Measurements from ENCODE around the gene NSMCE4A. TPM values are rescaled to one million over a fixed set of nuclear protein-coding genes. Genes with fewer than 3 reads are reported as not detected.

The NSMCE4A gene
- total and polyA plus RNA-seq, 2 of the 8 experiments (the other 6 are each of a cell fraction or from before 2014, with no cell fraction given), result 48.6 to 66.0 TPM

GRCh38 chr10:122021379-122021778 lies 46.4 kb upstream of the NSMCE4A start:
- POLR2A ChIA-PET (ENCODE audit: partially characterized antibody), result interaction anchor here (0.5 to 0.9 kb wide), 2 partner anchors 9 to 15 kb away, joined by 3 read pairs; no protein-coding TSS in a partner anchor

More at GRCh38 chr10:122021379-122021778, 46.4 kb upstream of the NSMCE4A start:
- Histone ChIP-seq H3K4me1 (replicated peaks in 1 of 4; ENCODE audit: control insufficient read depth in 3 of 4, insufficient read depth in 4 of 4, low read length in 3 of 4) (peaks cover 0 to 8% (median 5%) of the 10 kb centered on the region in 4 experiments; a peak in 6 of 7 replicates), H3K14ac (ENCODE audit: insufficient read length) (no peak overlapping the region), H3K79me2 (ENCODE audit: control insufficient read depth in 1 of 2, insufficient read depth in 2 of 2, low read length in 2 of 2) (no peaks in the 10 kb centered on the region), H4K5ac (ENCODE audit: insufficient read length, low read depth, low read length) (no peak overlapping the region), H4K8ac (ENCODE audit: extremely low read depth, insufficient read depth, low read length) (no peak overlapping the region), H2BK120ac (replicated peaks; ENCODE audit: low read depth, low read length) (no peak overlapping the region), H3K27me3 (replicated peaks in 1 of 4; ENCODE audit: control insufficient read depth in 3 of 4, extremely low read depth in 1 of 4, insufficient read depth in 3 of 4, low read length in 3 of 4) (no peaks in the 10 kb centered on the region), H4K91ac (replicated peaks; ENCODE audit: insufficient read length, low read length) (no peak overlapping the region), H4K20me1 (replicated peaks in 1 of 2; ENCODE audit: control insufficient read depth in 1 of 2, insufficient read depth in 2 of 2, low read length in 2 of 2) (no peaks in the 10 kb centered on the region), H3K56ac (replicated peaks; ENCODE audit: insufficient read length, low read depth, low read length) (no peak overlapping the region), H3K4ac (replicated peaks; ENCODE audit: insufficient read length, low read depth, low read length) (no peak overlapping the region), H3K9ac (replicated peaks in 1 of 4; ENCODE audit: extremely low read depth in 1 of 4, low read depth in 3 of 4, low read length in 3 of 4) (no peak overlapping the region), H2BK15ac (ENCODE audit: low read length) (no peak overlapping the region), H3K23me2 (ENCODE audit: low read depth, low read length) (peaks cover 3% of the 10 kb centered on the region; the same call in 1 of the 2 replicates), H3K9me3 (ENCODE audit: insufficient read depth in 2 of 2, low read depth in 1 of 2, low read length in 1 of 2) (no peaks in the 10 kb centered on the region), H3K4me3 (ENCODE audit: extremely low read depth in 1 of 4, insufficient read depth in 2 of 4, low read depth in 3 of 4, low read length in 4 of 4) (no peak overlapping the region), H3K27ac (ENCODE audit: low read depth, low read length) (no peak overlapping the region), H3K23ac (ENCODE audit: insufficient read length) (no peak overlapping the region), H3K4me2 (ENCODE audit: insufficient read depth in 1 of 2, low read depth in 2 of 2, low read length in 2 of 2) (no peak overlapping the region), H3K36me3 (ENCODE audit: control insufficient read depth in 2 of 4, insufficient read depth in 4 of 4, low read length in 3 of 4) (no peaks in the 10 kb centered on the region), H3K18ac (ENCODE audit: extremely low read depth, low read length) (no peak overlapping the region), H2AK5ac (ENCODE audit: low read depth, low read length) (no peak overlapping the region), H2BK12ac (ENCODE audit: low read depth, low read length) (no peak overlapping the region), H3K79me1 (ENCODE audit: low read depth, low read length) (no peaks in the 10 kb centered on the region), H2BK5ac (ENCODE audit: low read depth, low read length) (no peak overlapping the region), H2AFZ (ENCODE audit: low read length) (no peak overlapping the region), H2BK20ac (ENCODE audit: low read length) (no peak overlapping the region)
- TF ChIP-seq HDAC2 (IDR thresholded peaks at IDR 0.05; ENCODE audit: borderline replicate concordance in 1 of 2, low read depth in 2 of 2, low read length in 2 of 2) (no peak), RFX5 (IDR thresholded peaks at IDR 0.05; ENCODE audit: borderline replicate concordance, low read depth, low read length) (no peak), EZH2 (IDR thresholded peaks at IDR 0.05; ENCODE audit: low read depth, low read length, severe bottlenecking) (no peak), GTF2F1 (IDR thresholded peaks at IDR 0.05; ENCODE audit: borderline replicate concordance, low read depth, low read length) (no peak), JUND (IDR thresholded peaks at IDR 0.05; ENCODE audit: low read length) (no peak), SIX5 (IDR thresholded peaks at IDR 0.05; ENCODE audit: low read depth, low read length) (no peak), POLR2AphosphoS5 (IDR thresholded peaks at IDR 0.05; ENCODE audit: low read depth, low read length) (no peak), CBX8 (IDR thresholded peaks at IDR 0.05; ENCODE audit: borderline replicate concordance, low read depth, low read length) (no peak), FOSL1 (IDR thresholded peaks at IDR 0.05; ENCODE audit: insufficient read depth, low read depth, low read length) (no peak), CBX5 (IDR thresholded peaks at IDR 0.05; ENCODE audit: low read depth, low read length) (no peak), BRCA1 (IDR thresholded peaks at IDR 0.05; ENCODE audit: low read depth, low read length) (no peak), SP4 (IDR thresholded peaks at IDR 0.05; ENCODE audit: low read length) (no peak), MAFK (IDR thresholded peaks at IDR 0.05; ENCODE audit: low read depth, low read length) (no peak)
- 89% methylated on average over 9 of the region's 9 CpGs; no CpG with 5 or more reads in 1 of the 2 experiments for WGBS, 2 experiments (ENCODE audit: extremely low coverage in 1 of 2, insufficient coverage in 1 of 2, insufficient read length in 1 of 2, insufficient replicate concordance in 2 of 2, low coverage in 1 of 2, low lambda C conversion rate in 2 of 2, missing lambda C conversion rate in 1 of 2)
- DNase-seq (ENCODE audit: low read depth in 1 of 2, low spot score in 2 of 2) (no peak), FAIRE-seq (no peak)
- CTCF ChIA-PET (ENCODE audit: partially characterized antibody), result interaction anchor here (1.5 kb wide), 1 partner anchor 30 kb away, joined by 3 read pairs; no protein-coding TSS in a partner anchor

Data from H1 (cell line).